NCI-H1930 (cell line): ENCODE measurements around the gene BAHD1.

ENCODE experiments used
- DNase-seq, 2 experiments: peaks; one replicate each; lab custom pipeline; 2025; lab: John Stamatoyannopoulos, UW

Gene BAHD1

GRCh38 chr15:40440743-40441564 is at the start of gene BAHD1:
TSS of gene BAHD1 (plus strand) at chr15:40440953. CDS start at chr15:40458465, 17,512 bp downstream.
- peak; percentile 85 to 86 for DNase-seq

GRCh38 chr15:40392986-40393948 is 47.5 kb upstream of the BAHD1 start:
- no peak for DNase-seq

- DNase-seq = no peak
Measured at GRCh38 chr15:40397688-40398412, 42.9 kb upstream of the BAHD1 start.

- no peak for DNase-seq
Measured at GRCh38 chr15:40398413-40398873, 42.3 kb upstream of the BAHD1 start.

- DNase-seq = no peak
Measured at GRCh38 chr15:40399370-40399769, 41.4 kb upstream of the BAHD1 start.

- DNase-seq = peak; percentile 73 to 82
Measured at GRCh38 chr15:40405501-40406381, 35.0 kb upstream of the BAHD1 start, which contains the start of gene IVD. TSS of gene IVD (plus strand) at chr15:40405795. CDS start at chr15:40405828, 33 bp downstream.

- DNase-seq = no peak
Measured at GRCh38 chr15:40407330-40407990, 33.3 kb upstream of the BAHD1 start.

GRCh38 chr15:40409366-40409765 is 31.4 kb upstream of the BAHD1 start:
- DNase-seq = no peak

GRCh38 chr15:40410476-40410875 is 30.3 kb upstream of the BAHD1 start:
- DNase-seq = no peak

GRCh38 chr15:40412095-40412759 is 28.5 kb upstream of the BAHD1 start:
- DNase-seq = no peak

GRCh38 chr15:40413036-40413435 is 27.7 kb upstream of the BAHD1 start:
- DNase-seq = no peak

- DNase-seq = no peak
Measured at GRCh38 chr15:40414816-40415215, 25.9 kb upstream of the BAHD1 start.

- no peak for DNase-seq
Measured at GRCh38 chr15:40415226-40415625, 25.5 kb upstream of the BAHD1 start.

GRCh38 chr15:40416056-40416455 is 24.7 kb upstream of the BAHD1 start:
- no peak for DNase-seq

GRCh38 chr15:40418126-40418525 is 22.6 kb upstream of the BAHD1 start:
- no peak for DNase-seq

GRCh38 chr15:40420071-40420713 is 20.6 kb upstream of the BAHD1 start:
- no peak for DNase-seq

- no peak for DNase-seq
Measured at GRCh38 chr15:40420793-40421192, 20.0 kb upstream of the BAHD1 start.

- peak in 1 of 2 experiments; percentile 64 for DNase-seq
Measured at GRCh38 chr15:40421246-40422157, 19.3 kb upstream of the BAHD1 start.
